HG03469 (cell line): ENCODE data around the gene FNDC11.

ENCODE experiments used
- ATAC-seq: cut with Tn5 transposase; IDR thresholded peaks from one replicate; pipeline ENCODE4 v1.9.1; 2021; ENCODE audit warnings: mild to moderate bottlenecking, moderate library complexity, moderate number of reproducible peaks; ENCODE audit not compliant: unreplicated experiment

Gene FNDC11

DNA sequence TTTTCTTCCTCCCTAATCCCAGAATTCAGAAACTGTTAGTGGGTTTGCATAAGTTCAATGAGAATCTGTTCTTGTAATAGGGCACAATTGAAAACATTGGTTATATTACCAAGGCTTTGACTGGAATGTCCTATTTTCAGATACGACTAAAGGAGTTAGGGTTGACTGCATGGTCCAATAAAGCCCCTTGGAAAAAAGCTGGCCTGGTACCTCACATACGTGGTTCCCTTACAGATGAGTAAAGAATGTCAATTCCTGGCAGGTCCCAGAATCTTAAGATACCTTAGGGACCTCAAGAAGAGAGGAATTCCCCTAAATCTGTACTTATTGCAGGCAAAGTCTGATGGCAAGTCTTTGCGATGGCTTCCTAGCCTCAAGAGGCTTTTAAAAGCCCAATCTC, 28.8 kb upstream of the FNDC11 start:
- ATAC-seq, result no peak

DNA sequence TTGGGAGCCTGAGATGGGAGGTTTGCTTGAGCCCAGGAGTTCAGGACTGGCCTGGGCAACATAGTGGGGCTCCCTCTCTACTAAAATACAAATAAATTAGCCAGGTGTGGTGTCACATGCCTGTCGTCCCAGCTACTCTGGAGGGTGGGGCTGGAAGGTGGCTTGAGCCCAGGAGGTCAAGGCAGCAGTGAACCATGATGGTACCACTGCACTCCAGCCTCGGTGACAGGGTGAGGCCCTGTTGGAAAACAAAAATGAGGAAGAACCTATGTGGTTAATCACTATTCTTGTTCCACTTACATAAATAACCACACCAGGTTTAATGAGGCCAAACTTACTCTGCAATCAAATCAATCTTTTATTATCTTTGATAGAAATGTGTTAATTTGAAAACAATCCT, 28.0 kb upstream of the FNDC11 start:
- no peak for ATAC-seq

DNA sequence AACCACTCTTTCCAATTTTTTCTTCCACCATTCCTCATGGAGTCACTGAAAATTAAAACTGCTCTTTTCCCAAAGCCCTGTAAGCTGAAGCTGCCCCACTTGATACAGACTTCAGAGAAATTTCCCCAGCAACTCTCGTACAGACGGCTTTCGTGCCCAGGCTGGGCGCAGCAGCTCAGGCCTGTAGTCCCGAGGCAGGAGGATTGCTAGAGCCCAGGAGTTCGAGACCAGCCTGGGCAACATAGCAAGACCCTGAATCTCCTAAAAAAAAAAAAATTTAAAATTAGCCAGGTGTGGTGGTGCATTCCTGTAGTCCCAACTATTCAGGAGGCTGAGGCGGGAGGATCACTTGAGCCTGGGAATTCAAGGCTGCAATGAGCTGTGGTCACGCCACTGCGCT, 26.8 kb upstream of the FNDC11 start:
- no peak for ATAC-seq

DNA sequence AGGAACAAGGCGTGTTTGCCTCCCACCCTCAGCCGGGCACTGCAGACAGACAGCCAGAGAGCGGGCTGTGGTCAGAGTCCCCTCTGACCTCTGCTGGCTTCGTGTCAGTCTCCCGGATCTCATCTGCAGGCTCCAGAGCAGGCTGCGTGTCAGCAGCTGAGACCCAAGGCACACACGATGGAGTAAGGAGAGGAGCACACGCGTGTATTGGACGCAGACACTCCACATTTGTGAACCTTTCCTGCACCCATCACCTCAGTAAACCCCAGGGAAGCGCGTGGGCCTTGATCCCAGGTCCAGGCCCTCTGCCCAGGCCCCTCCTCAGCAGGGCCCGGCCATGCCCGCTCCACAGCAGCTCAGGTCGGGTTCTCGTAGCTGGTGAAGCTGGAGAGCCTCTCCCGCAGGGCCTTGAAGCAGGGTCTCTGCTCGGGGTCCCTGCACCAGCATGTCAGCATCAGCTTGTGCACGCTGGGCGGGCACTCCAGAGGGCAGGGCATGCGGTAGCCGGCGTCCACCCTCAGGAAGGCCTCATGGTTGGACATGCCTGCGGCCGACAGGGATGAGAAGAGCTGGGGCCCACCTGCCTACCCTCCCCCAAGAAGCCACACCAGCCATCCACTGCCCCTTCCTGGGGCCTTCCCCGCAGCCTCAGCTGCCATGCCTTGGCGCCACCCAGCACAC, 24.6 kb upstream of the FNDC11 start:
- no peak for ATAC-seq

DNA sequence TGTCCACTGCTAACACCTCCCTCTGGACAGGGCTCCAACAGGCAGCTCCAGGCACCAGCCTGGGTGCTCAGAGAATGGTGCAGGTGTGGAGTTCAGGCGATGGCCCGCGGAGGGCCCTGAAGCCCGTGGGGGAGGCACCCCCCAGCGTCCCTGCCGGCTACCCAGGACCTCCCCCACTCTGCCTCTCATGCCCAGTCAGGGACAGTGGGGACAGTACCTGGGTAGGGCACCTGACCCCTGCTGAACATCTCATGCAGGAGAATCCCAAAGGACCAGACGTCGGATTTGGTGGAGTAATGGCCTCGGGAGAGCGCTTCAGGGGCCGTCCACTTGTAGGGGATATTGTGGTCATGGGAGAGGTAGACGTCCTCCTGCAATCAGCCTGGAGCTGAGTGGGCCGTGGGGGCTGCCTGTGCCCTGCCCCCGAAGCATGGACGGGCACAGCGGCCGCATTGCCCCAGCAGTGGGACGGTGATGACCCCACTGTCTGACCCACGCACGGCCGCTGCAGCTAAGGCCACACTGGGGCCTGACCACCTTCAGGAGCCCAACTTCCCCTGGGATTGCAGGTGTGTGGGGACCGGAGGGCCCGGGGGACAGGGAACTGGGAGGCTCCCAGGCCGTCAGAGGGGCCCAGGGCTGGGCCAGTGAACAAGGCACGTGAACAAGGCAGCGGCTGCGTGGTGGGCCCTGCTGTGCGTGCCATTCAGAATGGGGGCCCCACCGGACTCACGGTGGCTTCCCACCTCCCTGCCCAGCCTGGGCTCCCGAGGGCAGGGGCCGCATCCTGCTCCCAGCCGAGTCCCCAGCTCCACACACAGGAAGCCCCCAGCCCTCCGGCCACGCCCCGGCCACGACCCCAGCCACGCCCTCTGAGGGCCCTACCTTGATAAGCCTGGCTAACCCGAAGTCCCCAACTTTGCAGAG, 23.8 kb upstream of the FNDC11 start:
- no peak for ATAC-seq

DNA sequence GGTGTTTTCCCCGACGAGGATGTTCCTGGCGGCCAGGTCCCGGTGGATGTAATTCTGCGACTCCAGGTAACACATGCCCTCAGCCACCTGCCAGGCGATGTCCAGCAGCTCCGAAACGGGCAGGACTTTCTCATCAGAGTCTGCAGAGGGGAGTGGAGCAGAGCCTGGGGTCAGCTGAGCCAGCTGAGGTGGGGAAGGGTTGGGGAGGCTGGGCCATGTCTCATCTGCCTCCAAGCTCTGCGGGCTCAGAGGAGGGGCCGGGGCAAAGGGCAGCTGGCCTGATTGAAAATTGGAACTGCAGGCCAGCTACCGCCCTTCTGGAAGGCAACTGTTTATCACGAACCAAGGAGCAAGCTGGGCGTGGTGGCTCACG, 23.2 kb upstream of the FNDC11 start:
- no peak for ATAC-seq

DNA sequence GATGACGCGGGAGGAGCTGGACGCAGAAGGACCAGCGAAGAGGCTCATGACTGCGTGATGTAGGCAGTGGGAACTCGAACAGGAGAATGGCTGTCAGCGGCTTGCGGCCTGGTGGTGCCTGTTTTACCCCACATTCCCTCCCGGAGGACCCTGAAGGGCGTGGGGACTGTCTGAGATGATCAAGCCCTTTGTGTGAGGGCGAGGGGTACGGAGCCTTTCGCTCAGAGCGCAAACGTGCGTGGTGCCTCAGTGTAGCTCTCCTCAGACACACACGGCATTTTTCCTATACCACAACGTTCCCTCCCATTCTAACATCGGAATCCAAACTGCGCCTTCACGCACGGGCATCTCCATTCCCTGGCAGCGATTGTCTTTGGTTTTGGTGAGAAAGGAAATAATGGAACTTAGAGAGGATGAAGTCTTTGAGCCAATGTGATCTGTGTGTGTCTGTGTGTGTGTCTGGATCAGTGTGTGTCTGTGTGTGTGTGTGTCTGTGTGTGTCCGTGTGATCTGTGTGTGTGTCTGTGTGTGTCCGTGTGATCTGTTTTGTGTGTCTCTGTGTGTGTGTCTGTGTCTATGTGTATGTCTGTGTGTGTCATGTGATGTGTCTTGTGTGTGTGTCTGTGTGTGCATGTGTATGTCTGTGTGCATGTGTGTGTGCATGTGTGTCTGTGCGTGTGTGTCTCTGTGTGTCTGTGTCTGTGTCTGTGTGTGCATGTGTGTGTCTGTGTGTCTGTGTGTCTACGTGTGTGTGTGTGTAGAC, 22.1 kb upstream of the FNDC11 start:
- ATAC-seq, result no peak

DNA sequence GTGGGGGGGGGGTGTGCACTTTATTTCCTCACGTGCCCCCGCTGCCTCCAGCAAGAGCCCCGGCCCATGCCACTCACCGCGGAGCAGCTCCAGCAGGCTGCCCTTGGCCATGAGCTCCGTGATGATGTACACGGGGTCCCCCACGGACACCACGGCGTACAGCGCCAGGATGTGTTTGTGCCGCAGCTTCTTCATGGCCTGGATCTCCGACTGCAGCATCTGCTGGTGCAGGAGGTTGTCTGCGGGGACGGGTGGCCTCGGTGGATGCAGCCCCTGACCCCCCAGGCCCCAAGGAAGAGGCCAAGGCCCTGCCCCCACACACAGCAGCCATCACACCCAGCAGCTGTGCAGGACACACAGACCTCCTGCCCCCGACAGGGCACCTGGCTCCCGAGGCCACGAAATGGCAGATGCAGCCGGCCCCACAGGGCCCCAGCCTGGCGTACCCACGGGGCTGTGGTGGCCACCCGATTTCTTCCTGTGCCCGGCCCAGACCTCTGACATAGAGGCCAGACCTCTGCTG, 21.4 kb upstream of the FNDC11 start:
- no peak for ATAC-seq

DNA sequence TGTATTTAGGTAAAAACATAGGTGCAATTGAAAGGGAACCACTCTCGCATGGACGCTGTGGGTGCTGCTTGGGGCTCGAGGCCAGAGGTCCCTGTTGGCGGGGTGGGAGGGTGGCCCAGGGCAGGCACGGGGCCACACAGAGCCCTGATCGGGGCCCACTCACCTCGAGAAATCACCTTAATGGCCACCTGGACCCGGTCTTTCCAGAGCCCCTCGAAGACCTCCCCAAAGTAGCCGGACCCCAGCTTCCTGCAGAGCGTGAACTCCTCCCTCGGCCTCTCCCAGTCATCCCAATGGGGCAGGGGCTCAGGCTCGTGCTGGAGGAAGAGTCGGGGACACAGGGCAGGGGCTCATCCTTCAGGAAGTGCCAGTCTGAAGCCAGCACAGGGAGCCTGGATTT, 20.6 kb upstream of the FNDC11 start:
- no peak for ATAC-seq

DNA sequence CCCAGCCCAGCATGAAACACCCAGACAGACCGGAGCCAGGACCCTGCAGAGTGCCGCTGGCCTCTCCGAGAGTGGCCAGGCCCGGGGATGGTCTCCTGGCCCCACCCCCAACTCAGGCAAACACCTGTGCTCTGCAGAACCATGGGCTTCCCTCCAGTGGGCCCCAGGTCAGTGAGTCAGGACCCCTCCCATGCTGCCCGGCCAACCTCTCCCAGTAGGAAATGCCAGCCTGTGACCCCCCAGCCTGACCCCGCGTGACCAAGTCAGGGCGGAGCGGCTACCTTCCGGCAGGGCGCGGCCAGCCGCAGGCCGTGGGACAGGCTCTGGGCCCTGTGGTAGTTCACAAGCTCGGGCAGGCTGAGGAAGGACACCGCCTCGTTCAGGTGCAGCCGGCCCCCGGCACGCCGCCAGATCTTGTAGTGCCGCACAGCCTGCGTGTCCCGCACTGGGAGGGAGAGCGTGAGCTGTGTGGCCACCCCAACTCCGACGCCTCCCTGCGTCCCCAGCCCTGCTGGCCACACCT, 20.0 kb upstream of the FNDC11 start:
- ATAC-seq, result no peak

DNA sequence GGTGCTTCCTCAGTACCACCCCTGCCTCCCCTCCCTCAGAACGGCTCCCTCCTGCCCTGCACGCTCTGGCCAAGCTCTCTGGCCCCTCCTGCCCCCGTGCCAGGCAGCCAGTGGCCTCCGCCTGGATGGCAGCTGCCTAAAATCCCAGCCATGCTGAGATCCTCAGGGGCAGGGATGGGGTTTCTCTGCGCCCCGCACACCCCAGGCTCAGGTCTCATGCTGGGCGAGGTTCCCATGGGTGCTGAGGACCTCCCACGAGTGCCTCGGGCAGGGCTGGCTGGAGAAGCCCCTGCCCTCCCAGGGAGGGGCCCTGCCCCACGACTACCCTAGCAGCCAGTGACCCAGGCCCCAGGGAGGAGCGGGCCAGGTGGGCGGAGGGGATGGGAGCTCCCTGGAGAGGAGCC, 19.5 kb upstream of the FNDC11 start:
- ATAC-seq, result no peak

DNA sequence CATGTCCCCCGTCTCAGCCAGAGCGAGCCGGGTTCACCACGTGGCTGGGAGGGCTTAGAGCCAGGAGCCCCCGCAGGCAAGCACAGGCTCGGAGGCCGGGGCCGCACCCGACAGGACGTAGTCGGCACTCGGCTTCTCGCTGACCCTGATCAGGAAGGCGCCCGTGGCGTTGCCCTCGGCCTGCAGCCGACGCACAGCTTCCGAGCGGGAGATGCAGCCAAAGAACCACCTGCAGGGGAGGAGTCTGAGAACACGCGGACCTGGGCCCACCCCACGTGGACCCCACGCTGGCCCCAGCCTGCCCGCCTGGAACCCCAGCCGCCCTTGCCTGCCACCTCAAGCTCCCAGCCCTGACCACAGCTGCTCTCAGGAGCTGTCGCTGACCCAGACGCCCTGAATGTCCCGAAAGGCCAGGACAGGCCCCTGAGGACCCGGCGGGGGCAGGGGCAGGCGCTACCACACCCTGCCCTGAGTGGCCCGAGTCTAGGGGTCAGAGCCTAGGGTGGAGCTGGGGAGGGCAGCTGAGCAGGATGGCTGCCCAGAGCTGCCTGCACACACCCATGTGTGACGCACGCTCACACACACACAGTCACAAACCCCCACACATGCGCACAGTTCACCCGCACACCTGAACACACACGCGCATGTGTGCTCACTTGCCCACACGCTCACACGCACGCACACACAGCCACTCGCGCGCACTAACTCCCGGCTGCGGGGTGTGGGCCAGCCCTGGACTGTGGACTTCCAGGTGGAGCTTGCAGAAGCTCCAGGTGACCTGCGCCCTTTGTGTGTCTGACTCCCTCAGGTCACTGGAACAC, 18.9 kb upstream of the FNDC11 start:
- no peak for ATAC-seq

DNA sequence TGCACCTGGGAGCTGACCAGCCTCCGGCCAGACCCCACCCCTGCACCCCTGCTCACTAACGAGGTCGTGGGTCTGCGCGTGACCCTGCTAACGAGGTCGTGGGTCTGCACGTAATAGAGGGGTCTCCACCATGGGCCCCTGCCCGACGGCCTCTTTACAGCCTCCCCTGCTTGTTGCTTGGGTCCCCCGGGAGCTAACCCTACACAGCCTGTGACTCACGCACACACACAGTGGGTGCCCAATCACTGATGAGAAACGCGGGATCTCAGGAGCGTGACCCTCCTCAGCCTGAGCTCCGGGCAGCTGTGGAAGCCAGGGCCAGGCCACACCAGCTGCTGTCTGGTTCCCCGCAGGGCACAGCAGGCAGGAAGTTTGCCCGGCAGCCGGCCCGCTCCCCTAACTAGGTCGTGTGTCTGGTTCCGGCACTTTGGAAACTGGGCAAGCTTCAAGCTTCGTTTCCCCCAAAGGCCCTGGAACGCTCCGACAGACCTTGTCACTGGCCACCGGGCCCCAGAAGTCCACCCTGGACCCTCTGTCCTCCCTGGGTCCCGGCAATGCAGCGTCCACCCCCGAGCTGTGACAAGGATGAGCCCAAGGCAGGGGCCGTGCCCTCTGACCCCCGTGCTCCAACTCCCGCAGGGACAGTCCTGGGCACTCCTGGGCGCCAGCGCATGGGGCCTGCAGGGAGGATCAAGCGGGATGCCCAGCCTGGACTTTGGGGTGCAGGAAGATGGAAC, 17.6 kb upstream of the FNDC11 start:
- no peak for ATAC-seq

DNA sequence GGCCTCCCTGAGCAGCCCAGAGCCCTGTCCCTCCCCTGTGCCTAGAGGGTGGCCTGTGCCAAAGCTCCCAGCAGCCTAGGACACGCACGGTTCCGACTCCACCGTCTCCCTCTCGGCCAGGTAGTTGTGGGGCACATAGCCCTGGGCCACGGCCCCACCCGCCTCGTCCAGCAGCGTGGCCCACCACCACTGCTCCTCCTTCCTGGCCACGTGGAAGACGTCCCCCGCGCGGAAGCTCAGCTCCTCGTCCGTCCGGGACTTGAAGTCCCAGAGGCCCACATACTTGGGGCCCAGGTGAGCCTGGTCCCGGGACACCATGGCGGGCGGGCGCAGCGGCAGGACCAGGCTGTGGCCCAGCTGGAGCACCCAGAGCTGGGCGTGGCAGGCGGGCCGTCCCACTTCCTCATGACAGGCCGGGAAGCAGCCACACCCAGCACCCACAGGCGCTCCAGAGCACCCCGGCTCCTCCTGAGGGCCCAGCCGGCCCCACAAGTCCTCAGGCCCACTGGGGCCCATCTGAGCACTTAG, 16.9 kb upstream of the FNDC11 start, which contains the start of gene PTK6:
Gene PTK6, minus strand, starts transcription at position 380 of the 528 bp plus-strand sequence. Its CDS starts 62 bp downstream, at position 318.
- ATAC-seq, result peak; percentile 5

DNA sequence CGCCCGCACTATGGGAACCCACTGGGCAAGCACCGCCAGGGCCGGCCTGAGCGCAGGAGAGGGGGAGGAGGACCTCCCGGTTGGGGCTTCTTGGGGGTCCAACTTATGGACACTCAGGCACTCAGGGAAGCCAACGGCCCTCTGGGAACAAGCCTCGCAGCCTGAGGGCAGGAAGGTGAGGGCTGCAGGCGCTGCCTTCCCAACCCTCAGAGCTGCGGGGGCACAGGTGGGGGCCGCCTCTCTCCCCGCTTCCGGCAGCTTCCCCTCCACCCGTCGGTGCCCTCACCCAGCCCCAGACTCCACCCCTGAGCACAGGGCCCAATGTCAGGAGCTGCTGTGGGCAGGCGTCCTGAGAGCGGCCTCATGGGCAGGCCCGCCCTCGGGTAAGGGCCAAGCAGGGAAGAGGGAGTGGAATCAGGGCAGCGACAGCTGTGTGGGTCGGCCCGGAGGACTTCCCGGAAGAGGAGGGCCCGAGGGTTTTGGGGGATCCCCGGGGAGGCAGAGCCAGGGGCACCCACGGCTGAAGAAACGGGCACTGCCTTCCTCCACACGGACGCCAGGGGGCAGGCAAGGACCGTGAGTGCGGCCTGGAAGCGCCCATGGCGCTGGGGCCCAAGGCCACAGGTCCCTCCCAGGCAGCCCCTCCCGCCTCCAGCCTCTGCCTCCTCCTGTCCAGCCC, 16.3 kb upstream of the FNDC11 start:
- peak; percentile 55 for ATAC-seq

DNA sequence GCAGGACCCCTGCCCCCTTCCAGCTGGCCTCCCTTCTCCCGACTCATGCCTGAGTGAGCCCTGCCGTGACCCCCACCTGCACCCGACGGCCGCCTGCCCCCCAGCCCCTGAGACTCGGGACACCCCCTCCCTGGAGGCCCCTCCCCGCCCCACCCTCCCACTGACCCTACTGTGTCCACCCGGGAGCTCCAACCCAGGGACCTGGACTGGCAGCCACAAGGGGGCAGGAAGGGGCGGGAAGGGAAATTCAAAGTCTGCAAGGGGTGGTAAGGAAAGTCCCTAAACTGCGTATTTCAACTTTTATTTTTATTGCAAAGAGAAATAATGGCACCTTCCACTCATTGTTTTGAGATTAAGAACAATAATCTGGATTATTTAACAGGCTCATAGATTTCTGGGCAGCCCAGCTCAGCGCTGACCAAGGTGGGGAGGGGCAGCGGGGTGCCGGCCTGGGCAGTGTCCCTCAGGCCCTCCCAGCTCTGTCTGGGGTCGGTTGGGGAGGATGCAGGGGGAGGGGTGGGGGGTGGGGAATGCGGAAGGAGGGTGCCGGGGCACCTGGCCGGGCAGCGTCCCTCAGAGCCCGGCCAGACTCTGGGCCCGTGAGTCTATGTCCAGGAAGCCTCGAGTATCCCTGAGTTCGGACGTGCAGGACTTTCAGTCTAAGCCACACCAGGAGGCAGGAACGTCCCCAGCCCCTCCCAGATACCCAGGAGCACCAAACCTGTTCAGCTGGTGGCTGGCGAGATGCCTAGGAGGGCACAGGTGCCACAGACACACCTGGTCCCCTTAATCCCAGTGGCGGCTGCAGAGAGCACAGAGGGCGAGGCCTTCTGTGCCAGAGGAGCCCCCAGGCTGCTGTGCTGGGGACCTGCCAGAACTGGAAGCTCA, 15.5 kb upstream of the FNDC11 start:
- no peak for ATAC-seq

DNA sequence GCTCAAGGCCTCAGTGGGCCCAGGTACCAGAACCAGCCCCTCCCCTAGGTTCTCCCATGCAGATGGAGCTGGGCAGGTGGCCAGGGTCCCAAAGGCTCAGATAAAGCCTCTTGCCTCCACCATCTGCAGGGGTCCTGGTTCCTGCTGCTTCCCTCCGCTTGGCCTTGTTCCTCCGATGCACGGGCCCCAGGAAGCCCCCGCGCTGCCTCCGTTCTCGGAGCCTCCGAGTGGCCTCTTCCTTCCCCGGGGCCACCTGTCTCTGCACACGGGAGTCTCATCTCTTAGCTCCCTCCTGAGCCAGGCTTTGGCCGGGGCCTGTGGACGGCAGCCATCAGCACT, 14.9 kb upstream of the FNDC11 start:
- no peak for ATAC-seq
